ENCODE results near the gene KXD1.

GRCh38 chr19:18611327-18612050 is 53.8 kb downstream of the KXD1 start:
- TF ChIP-seq CTCF (IDR thresholded peaks at IDR 0.05) (no peak), POLR2A (IDR thresholded peaks at IDR 0.05) (no peak), POLR2AphosphoS5 (IDR thresholded peaks at IDR 0.05) (no peak), EP300 (IDR thresholded peaks at IDR 0.05) (no peak)
